ENCODE measurements around the gene GSG1L.

- TF ChIP-seq CTCF (IDR thresholded peaks at IDR 0.05; ENCODE audit: poor library complexity): no peak
- TF ChIP-seq EZH2phosphoT487 (IDR thresholded peaks at IDR 0.05; ENCODE audit: low read depth, severe bottlenecking, unreplicated experiment): no peak
These were observed 18.0 kb upstream of the GSG1L start for GRCh38 chr16:28081391-28081968.
